Measurements from ENCODE around the gene TMEM123.
A peak's percentile ranks its signal among the peaks of the same experiment; 100 is the strongest.

Gene TMEM123

DNA sequence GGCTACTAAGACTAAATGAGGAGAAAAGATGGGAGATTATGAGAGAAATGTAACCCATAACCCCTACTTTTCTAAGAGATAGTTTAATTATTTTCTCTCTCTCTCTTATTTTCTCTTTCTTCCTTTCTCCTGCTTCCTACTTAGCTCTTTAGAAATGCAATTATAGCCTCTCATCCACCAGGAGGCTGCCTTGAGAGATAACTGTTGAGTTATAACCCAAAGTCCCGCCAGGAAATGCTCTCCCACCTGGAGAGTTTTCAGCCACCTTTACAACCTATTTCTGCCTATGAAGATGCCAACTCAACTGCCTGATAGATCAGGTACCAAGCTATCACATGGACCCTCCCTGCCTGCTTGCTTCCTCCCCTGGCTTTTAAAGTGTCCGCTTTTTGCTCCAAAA lies 34.0 kb upstream of the TMEM123 start:
- peaks cover 3% of the 10 kb centered on the region for H3K27me3 Mint-ChIP-seq
- no peak overlapping the region for H3K4me3 Mint-ChIP-seq
- CTCF ChIA-PET = interaction anchor here (1.0 to 2.1 kb wide), 4 partner anchors 9 to 144 kb away, joined by 4 to 11 read pairs (median 8); no protein-coding TSS in a partner anchor
- no peak overlapping the region for H3K27ac Mint-ChIP-seq
- DNase-seq = no peak
- H3K9me3 Mint-ChIP-seq = no peaks in the 10 kb centered on the region
- peaks cover 17% of the 10 kb centered on the region for H3K4me1 Mint-ChIP-seq
- H3K36me3 Mint-ChIP-seq = no peaks in the 10 kb centered on the region

DNA sequence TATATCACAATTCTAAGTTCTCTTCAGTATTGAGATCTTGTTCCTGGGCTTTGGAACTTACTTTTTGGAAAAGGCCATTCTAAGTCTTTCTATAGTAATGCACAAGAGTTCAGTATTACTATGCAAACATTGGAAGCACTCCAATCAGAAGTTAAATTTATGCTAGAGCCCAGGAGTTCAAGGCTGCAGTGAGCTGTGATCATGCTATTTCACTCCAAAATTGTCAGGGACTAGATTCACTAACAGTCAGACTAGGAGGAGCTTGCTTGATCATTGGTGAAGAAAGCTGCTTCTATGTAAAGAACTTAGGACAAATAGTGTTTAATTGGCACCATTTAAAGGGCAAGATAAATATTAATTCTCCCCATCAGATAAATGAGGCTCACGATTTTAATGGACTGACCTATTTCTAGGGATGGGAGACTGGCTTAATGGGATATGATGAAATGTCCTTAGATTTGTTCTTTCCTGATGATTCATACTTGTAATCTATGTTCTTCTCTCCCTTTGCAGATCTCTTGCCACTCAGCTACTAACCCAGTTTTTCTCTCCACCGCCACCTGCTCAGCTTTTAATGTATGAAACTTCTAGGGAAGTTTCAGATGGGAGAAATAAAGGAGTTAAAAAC lies 32.6 kb upstream of the TMEM123 start:
- Mint-ChIP-seq H3K27ac (no peak overlapping the region), H3K4me1 (peaks cover 17% of the 10 kb centered on the region), H3K9me3 (no peaks in the 10 kb centered on the region), H3K36me3 (no peaks in the 10 kb centered on the region), H3K27me3 (peaks cover 3% of the 10 kb centered on the region), H3K4me3 (no peak overlapping the region)
- CTCF ChIA-PET = interaction anchor here (1.0 to 1.8 kb wide), 2 partner anchors 11 to 95 kb away, joined by 3 to 6 read pairs; no protein-coding TSS in a partner anchor
- DNase-seq = no peak

DNA sequence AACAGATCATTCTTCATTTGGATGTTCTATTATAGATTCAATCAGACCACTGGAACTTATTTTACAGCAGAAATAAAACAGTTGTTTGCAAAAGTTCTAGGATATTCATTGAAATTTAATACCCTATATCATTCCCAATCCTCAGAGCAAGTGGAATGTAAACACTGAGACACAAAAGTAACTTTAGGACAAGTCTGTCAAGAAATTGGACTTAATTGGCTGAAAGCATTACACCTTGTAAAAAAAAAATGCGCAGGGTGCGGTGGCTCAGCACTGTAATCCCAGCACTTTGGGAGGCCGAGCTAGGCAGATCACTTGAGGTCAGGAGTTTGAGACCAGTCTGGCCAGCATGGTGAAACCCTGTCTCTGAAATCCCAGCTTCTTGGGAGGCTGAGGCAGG lies 29.9 kb upstream of the TMEM123 start:
- no peak overlapping the region for H3K27ac Mint-ChIP-seq
- CTCF ChIA-PET = interaction anchor here (0.7 kb wide), 1 partner anchor 10 kb away, joined by 4 read pairs; no protein-coding TSS in a partner anchor

DNA sequence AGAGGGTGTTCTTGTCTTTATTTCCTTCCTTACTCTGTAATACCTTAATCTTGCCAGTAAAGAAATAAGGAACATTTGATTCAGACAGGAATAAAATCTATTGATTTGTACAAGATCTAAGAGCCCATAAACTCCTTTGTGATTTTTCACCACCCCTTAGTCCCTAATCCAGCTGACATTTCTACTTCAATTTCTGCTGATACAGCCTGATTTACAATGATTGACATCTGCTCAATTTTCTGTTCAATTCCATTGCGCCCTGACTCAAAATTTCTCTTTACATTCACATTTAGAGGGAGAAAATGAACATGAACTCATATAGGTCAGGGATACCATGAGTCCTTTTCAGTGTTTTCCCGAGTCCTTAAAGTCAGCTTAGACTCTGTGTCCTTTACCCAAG lies 27.2 kb upstream of the TMEM123 start:
- Mint-ChIP-seq H3K4me3 (no peak overlapping the region), H3K36me3 (peaks cover 2% of the 10 kb centered on the region), H3K27me3 (no peaks in the 10 kb centered on the region), H3K27ac (no peak overlapping the region), H3K4me1 (peaks cover 35% of the 10 kb centered on the region), H3K9me3 (no peaks in the 10 kb centered on the region)
- no peak for DNase-seq
- CTCF ChIA-PET = interaction anchor here (1.0 to 2.3 kb wide), 5 partner anchors 28 to 137 kb away, joined by 3 to 5 read pairs (median 3); no protein-coding TSS in a partner anchor

More for the DNA sequence above, 29.9 kb upstream of the TMEM123 start:
- Mint-ChIP-seq H3K36me3 (no peaks in the 10 kb centered on the region), H3K4me1 (peaks cover 19% of the 10 kb centered on the region), H3K27me3 (peaks cover 3% of the 10 kb centered on the region), H3K9me3 (no peaks in the 10 kb centered on the region), H3K4me3 (no peak overlapping the region)
- no peak for DNase-seq

DNA sequence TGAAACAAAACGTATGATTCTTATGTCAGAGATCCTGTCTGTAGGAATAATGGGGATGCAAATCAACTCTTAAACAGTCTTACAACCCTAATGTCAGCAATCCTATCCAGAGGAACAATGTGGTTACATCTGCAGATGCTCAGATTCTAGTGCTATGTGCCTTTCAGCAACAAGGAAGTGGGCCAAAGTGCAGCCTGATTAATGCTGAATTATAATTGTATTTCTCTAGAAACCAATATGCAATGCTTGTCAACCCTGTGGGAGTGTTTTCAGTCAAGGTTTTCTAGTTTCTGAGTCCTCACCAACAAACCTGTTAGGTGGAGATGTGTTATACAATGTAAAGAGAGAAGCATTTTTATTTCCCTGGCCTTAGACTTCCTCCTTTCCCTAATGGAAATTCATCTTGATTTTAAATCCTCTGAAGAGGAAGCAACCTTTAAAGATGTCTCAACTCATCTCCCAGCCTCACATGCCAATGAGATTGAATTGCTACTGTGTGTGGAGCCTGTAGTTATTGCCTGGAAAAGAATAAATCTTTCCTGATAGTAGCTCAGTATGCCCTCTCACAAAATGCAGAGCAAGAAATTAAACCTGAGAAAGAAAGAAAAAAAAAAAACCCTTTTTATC lies 26.2 kb upstream of the TMEM123 start:
- no peak for DNase-seq
- CTCF ChIA-PET = interaction anchor here (1.2 to 3.2 kb wide), 4 partner anchors 8 to 28 kb away, joined by 3 to 11 read pairs (median 5); no protein-coding TSS in a partner anchor
- Mint-ChIP-seq H3K4me3 (no peak overlapping the region), H3K36me3 (peaks cover 11% of the 10 kb centered on the region), H3K4me1 (peaks cover 44% of the 10 kb centered on the region), H3K27me3 (no peaks in the 10 kb centered on the region), H3K27ac (no peak overlapping the region), H3K9me3 (no peaks in the 10 kb centered on the region)

DNA sequence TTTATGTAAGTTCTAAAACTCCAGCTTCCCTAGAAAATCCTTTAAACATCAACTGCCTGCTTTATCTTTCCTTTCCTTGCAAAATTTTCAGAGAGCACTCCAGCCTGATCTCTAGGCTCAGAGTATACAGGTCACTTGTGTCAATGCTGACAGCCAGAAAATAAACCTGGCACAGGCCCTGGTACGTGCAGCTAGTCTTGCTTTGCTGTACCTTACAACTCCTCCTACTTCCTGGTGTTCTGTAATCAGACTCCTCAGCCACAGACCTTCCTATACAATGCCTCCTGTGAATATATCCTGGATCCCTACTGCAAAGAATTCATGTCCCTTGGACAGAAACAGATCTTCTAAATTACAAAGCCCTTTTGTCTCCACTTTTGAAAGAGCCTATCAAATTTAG lies 24.2 kb upstream of the TMEM123 start:
- Mint-ChIP-seq H3K27ac (peak overlapping the region; percentile 89), H3K4me1 (peaks cover 64% of the 10 kb centered on the region)
- DNase-seq = peak; percentile 58

DNA sequence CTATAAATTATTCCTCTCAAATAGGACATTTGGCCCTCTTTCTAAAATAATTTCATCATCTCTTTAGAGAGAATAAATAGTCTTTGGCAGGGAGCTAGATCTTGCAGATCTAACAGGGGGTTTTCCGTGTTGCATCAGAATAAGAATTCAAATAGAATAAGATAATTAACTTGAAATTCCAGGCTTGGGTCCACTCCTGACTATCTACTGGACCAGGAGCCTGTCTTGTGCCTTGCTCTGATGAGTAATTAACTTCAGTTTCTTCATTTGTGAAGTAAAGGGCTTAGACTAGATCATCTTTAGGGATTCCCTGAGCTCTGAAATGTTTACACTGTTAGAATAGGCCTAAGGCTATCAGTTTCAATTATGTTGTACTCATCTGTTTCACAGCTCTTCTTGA lies 23.5 kb upstream of the TMEM123 start:
- Mint-ChIP-seq H3K9me3 (no peaks in the 10 kb centered on the region), H3K36me3 (peaks cover 11% of the 10 kb centered on the region), H3K4me1 (peaks cover 71% of the 10 kb centered on the region), H3K4me3 (no peak overlapping the region), H3K27ac (peak overlapping the region; percentile 89), H3K27me3 (no peaks in the 10 kb centered on the region)
- CTCF ChIA-PET = interaction anchor here (0.9 to 3.2 kb wide), 10 partner anchors 10 to 158 kb away, joined by 3 to 13 read pairs (median 4); no protein-coding TSS in a partner anchor
- DNase-seq = no peak

More for the DNA sequence above, 24.2 kb upstream of the TMEM123 start:
- Mint-ChIP-seq H3K4me3 (peak overlapping the region; percentile 22), H3K36me3 (peaks cover 11% of the 10 kb centered on the region), H3K27me3 (no peaks in the 10 kb centered on the region), H3K9me3 (no peaks in the 10 kb centered on the region)
- CTCF ChIA-PET = interaction anchor here (1.0 to 3.2 kb wide), 8 partner anchors 10 to 158 kb away, joined by 3 to 13 read pairs (median 6); no protein-coding TSS in a partner anchor

DNA sequence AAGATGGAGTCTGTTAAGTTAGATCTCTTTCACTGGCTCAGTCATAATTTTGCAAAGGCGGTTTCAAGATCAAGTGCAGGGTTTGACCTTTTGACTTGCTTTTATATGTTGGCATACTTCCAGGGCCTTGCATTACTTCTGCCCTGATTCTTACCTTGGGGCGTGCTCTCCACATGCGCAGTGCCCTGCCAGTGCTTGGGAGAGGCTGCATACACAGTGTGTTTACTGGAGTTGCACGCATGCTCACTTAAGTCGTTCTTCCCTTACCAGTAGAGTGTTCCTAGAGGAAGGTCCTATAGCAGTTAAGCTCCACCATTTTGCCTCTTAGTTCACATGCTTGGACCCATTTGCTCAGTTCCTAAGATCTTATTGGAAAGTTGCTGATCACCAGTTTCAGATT lies 21.0 kb upstream of the TMEM123 start:
- H3K27me3 Mint-ChIP-seq = no peaks in the 10 kb centered on the region
- H3K9me3 Mint-ChIP-seq = no peaks in the 10 kb centered on the region
- CTCF ChIA-PET = interaction anchor here (1.0 kb wide), 1 partner anchor 7 kb away, joined by 3 read pairs; no protein-coding TSS in a partner anchor
- H3K4me3 Mint-ChIP-seq = no peak overlapping the region
- no peak overlapping the region for H3K27ac Mint-ChIP-seq
- H3K36me3 Mint-ChIP-seq = peaks cover 11% of the 10 kb centered on the region
- peaks cover 91% of the 10 kb centered on the region for H3K4me1 Mint-ChIP-seq
- DNase-seq = no peak

DNA sequence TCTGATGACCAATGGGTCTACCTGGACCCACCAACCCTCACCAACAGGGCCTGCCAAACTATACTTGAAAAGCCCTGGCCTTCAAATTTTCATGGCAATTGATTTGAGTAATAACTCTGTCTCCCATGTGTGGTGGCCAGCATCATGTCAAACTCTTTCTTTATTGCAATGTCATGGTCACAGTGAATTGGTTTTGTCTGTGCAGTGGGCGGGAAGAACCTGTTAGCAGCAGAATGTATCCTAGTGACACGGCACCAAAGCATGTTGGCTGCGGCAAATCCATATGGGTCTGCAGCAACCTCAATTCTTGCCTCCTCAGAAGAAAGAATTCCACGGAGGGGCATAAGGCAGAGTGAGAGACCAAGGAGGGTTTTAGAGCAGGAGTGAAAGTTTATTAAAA lies 19.6 kb upstream of the TMEM123 start:
- Mint-ChIP-seq H3K36me3 (peaks cover 11% of the 10 kb centered on the region), H3K27ac (no peak overlapping the region), H3K9me3 (no peaks in the 10 kb centered on the region), H3K27me3 (no peaks in the 10 kb centered on the region), H3K4me1 (peaks cover 91% of the 10 kb centered on the region), H3K4me3 (no peak overlapping the region)
- no peak for DNase-seq
- CTCF ChIA-PET = interaction anchor here (0.6 kb wide), 1 partner anchor 10 kb away, joined by 4 read pairs; no protein-coding TSS in a partner anchor

DNA sequence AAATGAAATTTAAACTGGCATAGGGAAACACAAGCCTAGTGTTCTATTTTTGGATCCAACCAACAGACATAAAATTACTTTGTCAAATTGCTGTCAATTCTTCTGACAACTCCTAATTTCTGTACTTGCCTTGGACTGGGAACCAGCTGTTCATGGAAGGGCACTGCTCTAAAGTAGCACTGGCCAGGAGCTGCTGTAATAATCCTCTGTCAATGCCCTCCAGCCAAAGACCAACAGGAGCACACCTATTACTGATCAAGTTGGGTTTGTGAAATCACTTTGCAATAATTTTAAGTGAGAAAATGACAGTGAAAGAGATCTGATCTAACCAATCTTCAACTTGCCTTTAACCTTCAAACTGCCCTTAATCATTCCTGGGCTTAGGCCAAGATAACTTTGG lies 18.9 kb upstream of the TMEM123 start:
- CTCF ChIA-PET = no interaction called here
- Mint-ChIP-seq H3K27ac (no peak overlapping the region), H3K4me3 (no peak overlapping the region)

DNA sequence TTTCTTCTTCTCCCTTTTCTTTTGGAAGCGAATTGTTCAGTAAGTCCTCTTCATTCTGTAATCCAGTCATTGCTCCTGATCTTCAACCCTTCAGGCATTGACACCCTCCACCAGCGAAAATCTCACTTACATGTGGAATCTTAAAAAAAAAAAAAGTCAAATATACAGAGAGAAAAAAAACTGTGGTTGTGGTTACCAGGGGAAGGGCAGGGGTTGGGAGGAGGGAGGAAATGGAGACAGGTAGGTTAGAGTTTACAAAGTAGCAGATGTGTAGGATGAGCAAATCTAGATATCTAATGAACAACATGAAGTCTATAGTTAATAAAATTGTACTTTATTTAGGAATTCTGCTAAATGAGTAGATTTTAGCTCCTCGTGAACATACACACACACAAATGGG lies 17.7 kb upstream of the TMEM123 start:
- peak overlapping the region; percentile 64 for H3K4me3 Mint-ChIP-seq
- peak; percentile 56 for DNase-seq
- CTCF ChIA-PET = no interaction called here
- peaks cover 97% of the 10 kb centered on the region for H3K4me1 Mint-ChIP-seq
- peaks cover 9% of the 10 kb centered on the region for H3K36me3 Mint-ChIP-seq
- no peaks in the 10 kb centered on the region for H3K9me3 Mint-ChIP-seq
- H3K27ac Mint-ChIP-seq = peak overlapping the region; percentile 82
- no peaks in the 10 kb centered on the region for H3K27me3 Mint-ChIP-seq

More for the DNA sequence above, 18.9 kb upstream of the TMEM123 start:
- DNase-seq = no peak
- no peaks in the 10 kb centered on the region for H3K9me3 Mint-ChIP-seq
- H3K36me3 Mint-ChIP-seq = peaks cover 9% of the 10 kb centered on the region
- no peaks in the 10 kb centered on the region for H3K27me3 Mint-ChIP-seq
- H3K4me1 Mint-ChIP-seq = peaks cover 91% of the 10 kb centered on the region

DNA sequence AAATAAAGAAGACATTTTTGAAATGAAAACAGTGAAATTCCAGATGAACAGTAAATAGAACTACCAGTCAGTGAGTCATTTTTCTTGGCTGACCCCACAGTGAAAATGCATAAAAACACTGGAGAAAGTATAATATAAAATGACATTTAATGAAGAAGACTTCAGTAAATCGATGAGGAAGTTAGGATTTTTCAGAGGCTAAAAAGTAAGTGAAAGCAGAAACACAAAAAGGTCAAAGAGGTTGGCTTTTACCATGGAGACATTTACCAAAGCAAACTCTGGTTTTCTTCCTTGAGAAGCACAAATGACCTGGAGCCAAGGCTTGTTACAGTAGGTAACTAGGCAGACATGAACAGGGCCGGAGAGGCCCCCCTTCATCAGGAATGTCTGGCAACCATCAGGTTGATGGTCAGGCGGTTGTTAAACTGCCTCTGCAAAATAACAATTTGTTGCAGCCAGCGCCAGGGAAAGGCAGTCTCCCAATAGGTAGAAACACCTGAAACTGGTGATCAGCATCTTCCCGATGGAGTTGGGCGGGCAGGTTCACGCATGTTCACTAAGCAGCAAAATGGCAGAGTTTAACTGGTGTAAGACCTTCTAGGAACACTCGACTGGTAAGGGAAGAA lies 16.7 kb upstream of the TMEM123 start:
- no peak for DNase-seq
- H3K27ac Mint-ChIP-seq = no peak overlapping the region
- CTCF ChIA-PET = no interaction called here
- no peaks in the 10 kb centered on the region for H3K27me3 Mint-ChIP-seq
- H3K9me3 Mint-ChIP-seq = no peaks in the 10 kb centered on the region
- peaks cover 100% of the 10 kb centered on the region for H3K4me1 Mint-ChIP-seq
- peaks cover 5% of the 10 kb centered on the region for H3K36me3 Mint-ChIP-seq
- peak overlapping the region; percentile 64 for H3K4me3 Mint-ChIP-seq

DNA sequence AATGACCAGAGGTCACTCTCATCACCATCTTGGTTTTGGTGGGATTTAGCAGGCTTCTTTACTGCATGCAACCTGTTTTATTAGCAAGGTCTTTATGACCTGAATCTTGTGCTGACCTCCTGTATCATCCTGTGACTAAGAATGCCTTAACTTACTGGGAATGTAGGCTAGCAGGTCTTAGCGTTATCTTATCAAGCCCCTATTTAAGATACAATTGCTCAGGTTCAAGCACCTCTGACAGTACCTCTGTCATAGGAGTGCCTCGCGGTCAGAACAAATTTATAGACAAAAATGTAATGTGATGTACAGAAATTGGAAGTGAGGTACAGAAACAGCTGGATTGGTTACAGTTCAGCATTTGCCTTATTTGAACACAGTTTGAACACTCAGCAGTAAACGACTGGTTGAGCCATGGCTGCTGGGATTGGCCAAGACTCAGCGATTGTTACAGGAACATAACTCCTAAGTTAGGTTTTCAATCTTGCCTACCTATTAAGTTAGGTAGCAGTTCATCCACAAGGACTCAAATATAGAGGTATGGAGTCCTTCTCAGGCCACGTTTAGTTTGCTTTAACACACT lies 16.1 kb upstream of the TMEM123 start:
- peaks cover 99% of the 10 kb centered on the region for H3K4me1 Mint-ChIP-seq
- no peaks in the 10 kb centered on the region for H3K9me3 Mint-ChIP-seq
- CTCF ChIA-PET = no interaction called here
- H3K27me3 Mint-ChIP-seq = no peaks in the 10 kb centered on the region
- no peaks in the 10 kb centered on the region for H3K36me3 Mint-ChIP-seq
- DNase-seq = no peak
- no peak overlapping the region for H3K27ac Mint-ChIP-seq
- peak overlapping the region; percentile 64 for H3K4me3 Mint-ChIP-seq

Data from activated naive CD4-positive, alpha-beta T cell treated with anti-CD3 and anti-CD28 coated beads, Interleukin-2, amount 10 ng/mL, durations not matched to agents 7 days and 5 days (primary cell).